ENCODE results near the gene LASP1NB.

DNA sequence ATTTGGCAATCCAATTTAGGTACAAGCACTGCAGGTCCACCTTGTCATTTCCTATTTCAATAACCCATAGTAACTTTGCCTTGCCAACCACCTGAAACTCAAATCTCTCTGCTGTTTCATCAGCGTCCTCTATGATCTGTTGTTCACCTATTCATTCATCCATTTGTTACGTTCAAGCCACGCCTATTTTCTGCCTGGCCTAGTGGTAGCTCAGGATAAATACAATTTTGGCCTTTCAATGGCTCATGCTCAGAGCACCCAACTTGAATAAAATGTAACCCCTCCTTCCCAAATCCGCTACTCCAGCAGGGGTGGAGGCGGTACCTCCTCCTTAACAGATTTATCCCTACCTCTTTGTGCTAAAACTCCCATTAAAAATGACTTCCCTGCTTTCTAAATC lies 45.4 kb downstream of the LASP1NB start:
- no peak for TF ChIP-seq EZH2 (IDR thresholded peaks at IDR 0.05; ENCODE audit: borderline replicate concordance, insufficient read depth, low read depth, low read length, poor library complexity, severe bottlenecking)
- TF ChIP-seq, protein P1, sequence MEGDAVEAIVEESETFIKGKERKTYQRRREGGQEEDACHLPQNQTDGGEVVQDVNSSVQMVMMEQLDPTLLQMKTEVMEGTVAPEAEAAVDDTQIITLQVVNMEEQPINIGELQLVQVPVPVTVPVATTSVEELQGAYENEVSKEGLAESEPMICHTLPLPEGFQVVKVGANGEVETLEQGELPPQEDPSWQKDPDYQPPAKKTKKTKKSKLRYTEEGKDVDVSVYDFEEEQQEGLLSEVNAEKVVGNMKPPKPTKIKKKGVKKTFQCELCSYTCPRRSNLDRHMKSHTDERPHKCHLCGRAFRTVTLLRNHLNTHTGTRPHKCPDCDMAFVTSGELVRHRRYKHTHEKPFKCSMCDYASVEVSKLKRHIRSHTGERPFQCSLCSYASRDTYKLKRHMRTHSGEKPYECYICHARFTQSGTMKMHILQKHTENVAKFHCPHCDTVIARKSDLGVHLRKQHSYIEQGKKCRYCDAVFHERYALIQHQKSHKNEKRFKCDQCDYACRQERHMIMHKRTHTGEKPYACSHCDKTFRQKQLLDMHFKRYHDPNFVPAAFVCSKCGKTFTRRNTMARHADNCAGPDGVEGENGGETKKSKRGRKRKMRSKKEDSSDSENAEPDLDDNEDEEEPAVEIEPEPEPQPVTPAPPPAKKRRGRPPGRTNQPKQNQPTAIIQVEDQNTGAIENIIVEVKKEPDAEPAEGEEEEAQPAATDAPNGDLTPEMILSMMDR (IDR thresholded peaks at IDR 0.05), result no peak
